Stimulated activated CD8-positive, alpha-beta memory T cell treated with anti-CD3 and anti-CD28 coated beads, Interleukin-4, amount 100 ng/mL, for 1 hour (primary cell): ENCODE data around the gene DUSP9.
"Not testable (repeated sequence)": the region's sequence is repeated elsewhere in the genome, so short reads cannot be mapped to it uniquely, and the experiment has no call there.

Experiments
- DNase-seq, 2 donors: peaks; one replicate each; pipeline ENCODE4 v3.0.0-alpha.2; 2020; ENCODE audit warnings: low read depth in 2 of 2, low spot score in 1 of 2

Gene DUSP9

GRCh38 chrX:153646620-153647373 lies at the start of gene DUSP9:
Gene DUSP9, plus strand, starts transcription at chrX:153647203. Its CDS starts 751 bp downstream, at chrX:153647954.
- no peak for DNase-seq

DNA sequence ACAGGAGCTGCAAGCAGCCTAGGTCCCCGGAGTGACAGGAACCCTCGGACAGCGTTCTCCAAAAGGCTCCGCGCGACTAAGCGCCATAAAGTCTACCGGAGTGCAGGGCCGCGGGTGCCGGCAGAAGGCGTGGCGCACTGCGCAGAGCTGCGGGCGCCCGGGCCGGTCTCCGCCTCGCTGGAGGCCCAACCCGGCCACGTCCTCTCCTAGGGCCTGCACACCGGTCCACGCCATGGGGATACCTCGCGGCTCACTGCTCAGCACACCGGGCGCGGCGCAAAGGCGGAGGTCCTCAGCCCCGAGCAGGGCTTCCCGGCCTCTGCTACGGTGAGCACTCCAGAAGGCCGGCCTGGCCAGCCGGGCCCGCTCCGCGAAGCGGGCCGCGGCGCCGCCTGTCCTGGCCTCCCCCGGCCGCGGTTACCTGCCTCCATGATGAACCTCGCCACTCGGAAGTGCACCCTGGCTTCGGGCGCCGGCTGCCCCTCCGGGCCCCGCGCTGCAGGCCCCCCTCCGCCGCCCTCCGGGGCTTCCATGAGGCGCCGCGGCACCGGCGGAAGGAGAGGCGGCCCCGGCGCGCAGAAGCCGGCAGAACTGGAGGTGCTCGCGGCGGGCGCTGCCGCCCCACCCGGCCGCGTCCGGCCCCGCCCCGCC lies 48.3 kb upstream of the DUSP9 start, which contains the start of gene CCNQ:
CCNQ (minus strand) TSS at position 599 of the 651 bp plus-strand sequence; CDS start at position 533, 66 bp downstream.
- DNase-seq = peak in 1 of 2 donors; percentile 1

GRCh38 chrX:153599192-153600031 lies 47.6 kb upstream of the DUSP9 start:
- peak; percentile 36 to 71 for DNase-seq

DNA sequence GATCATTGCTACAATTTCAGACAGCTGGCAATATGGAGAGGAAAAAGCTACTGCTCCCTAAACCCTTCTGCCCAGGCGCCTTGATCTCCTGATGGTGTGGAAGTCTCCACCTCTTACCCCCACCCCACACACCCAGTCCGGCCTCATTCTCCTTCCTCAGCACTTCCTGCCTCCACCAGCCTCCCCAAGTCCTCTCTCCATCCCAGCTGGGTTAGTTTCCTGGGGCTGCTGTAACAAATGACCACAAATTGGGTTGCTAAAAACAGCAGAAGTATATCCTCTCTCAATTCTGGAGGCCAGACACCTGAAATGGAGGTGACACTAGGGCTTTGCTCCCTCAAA lies 47.0 kb upstream of the DUSP9 start:
- DNase-seq = no peak

GRCh38 chrX:153600921-153601320 lies 46.1 kb upstream of the DUSP9 start:
- no peak for DNase-seq

- DNase-seq = no peak
Measured at GRCh38 chrX:153601511-153602110, 45.4 kb upstream of the DUSP9 start.

GRCh38 chrX:153602601-153603000 lies 44.4 kb upstream of the DUSP9 start:
- no peak for DNase-seq

DNA sequence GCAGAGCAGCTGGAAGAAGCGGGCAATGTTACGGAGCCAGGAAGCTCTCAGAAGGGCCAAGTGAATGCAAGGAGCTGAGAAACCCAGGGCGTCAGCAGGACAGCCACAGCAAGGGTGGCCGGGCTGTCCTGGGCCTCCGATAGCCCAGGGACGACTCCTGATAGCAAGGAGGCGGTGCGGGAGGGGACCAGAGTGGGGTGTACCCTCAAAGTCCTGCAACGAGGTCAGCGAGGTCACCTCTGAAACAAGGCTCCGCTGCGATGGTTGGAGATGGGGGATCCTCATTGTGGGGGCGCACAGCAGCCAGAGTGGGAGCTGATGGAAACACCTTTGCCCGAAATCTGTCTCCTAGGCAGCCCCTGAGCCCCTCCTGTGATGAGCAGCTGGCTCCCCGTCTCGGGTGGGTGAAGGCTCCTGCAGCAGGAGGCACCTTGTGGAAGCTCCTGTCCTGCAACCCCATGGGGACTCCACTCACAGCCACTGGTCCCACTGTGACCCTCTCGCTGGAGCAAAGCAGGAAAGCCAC lies 43.8 kb upstream of the DUSP9 start:
- no peak for DNase-seq

DNA sequence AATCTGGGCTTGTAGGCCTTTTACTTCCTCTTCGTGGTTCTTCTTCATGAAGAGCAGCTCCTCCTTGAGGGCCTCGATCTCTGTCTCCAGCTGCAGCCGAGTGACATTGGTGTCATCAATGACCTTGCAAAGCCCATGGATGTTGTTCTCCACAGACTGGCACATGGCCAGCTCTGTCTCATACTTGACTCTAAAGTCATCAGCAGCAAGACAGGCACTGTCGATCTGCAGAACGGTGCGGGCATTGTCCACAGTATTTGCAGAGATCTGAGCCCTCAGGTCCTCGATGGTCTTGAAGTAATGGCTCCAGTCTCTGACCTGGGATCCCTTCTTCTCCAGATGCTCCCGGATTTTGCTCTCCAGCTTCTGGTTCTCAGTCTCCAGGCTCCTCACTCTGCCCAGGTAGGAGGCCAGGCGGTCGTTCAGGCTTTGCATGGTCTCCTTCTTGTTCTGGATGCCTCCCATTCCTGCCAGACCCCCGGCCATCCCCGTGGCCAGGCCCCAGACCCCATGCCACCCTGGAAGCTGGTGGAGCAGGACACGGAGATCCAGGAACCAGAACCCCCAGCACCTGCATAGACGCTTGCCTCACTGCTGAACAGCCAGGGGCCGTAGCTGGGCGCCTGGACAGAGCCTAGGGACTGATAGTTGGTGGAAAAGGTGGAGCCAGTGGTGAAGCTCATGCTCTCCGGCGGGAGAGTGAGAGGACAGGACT lies 42.2 kb upstream of the DUSP9 start:
- DNase-seq = not testable (repeated sequence)

DNA sequence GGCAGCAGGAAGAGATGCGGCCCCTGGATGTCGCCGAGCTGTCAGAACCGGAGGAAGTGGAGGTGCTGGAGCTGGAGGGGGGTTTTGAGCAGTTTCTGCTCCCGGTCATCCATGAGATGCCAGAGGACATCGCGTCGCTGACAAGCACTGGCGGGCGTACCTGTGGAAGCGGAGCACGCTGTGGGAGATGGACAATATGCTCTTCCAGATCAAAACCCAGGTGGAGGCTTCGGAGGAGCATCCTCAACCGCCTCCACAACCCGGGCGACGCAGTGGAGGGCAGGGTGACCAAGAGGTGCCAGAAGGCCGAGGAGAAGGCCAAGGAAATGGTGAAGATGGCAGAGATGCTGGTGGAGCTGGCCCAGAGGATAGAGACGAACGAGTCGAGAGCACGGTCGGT lies 40.5 kb upstream of the DUSP9 start:
- no peak for DNase-seq

- no peak for DNase-seq
Measured at GRCh38 chrX:153608376-153608775, 38.6 kb upstream of the DUSP9 start.

GRCh38 chrX:153608806-153609205 lies 38.2 kb upstream of the DUSP9 start:
- no peak for DNase-seq

- DNase-seq = peak; percentile 50 to 61
Measured at GRCh38 chrX:153609917-153610835, 36.8 kb upstream of the DUSP9 start.

DNA sequence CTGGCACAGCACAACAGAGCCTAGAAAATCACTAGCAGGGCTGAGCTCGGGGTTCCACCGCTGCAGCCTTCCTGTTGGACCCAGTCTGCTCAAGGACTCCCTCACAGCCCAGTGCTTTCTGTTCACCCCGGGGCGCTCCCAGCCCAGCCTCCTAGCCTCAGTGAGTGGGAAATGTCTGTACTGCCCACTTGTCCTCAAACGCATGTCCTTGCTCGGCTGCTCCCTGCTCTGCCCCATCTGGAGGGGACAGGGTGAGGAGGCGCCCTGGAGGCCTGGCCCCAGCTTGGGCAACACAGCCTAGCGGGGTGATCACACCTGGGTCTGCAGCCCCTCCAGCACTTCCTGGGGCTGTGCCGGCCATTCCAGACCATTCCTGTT lies 36.2 kb upstream of the DUSP9 start:
- DNase-seq = no peak

- DNase-seq = no peak
Measured at GRCh38 chrX:153611298-153612095, 35.5 kb upstream of the DUSP9 start.

DNA sequence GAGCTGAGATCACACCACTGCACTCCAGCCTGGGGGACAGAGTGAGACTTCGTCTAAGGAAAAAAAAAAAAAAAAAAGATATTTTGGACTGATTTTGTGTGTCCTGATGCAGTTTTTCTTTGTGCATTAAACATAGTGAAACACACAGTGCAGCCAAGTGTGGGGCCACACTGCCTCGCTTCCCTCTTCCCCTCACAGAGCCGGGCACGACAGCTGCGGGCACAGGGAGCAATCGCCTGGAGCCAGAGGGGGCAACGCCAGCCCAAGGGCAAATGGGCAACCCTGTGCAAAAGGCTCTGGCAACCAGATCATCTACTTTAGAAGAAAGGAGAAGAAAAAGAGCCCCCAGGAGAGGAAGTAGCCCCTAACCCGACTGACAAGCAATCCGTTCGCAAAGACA lies 34.6 kb upstream of the DUSP9 start:
- DNase-seq = no peak

DNA sequence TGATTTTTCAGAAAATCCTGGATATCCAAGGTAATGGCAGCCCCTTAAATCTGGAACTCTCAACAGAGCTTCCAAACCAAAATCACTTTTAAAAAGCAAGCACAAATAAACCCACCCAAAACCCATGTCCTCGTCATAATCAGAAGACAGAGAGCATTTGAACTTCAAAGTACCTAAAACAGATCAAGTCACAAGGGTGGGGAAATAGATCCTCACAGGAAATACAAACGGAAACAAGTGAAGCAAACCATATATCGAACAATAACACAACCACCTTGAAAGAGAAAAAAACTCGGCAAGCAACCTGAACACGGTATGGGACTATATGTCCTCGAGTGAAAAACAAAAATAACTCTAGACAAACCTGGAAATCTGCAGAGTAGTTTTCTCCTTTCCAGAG lies 32.2 kb upstream of the DUSP9 start:
- no peak for DNase-seq

DNA sequence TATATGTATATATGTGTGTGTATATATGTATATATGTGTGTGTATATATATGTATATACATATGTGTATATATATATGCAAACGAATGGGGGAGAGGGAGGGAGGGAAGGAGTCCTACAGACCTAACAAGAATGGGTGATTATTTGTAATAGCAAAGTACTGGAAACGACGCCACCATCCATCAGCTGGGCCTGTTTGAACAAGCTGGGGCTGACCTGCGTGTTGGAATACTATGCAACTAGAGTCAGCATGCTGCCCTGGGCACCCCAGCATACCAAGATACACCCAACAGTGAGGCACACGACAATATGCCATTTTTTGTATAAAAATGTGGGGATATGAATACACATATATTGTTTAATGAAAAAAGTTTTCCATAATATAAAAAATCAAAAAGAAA lies 26.4 kb upstream of the DUSP9 start:
- DNase-seq = no peak
